Measurements from ENCODE around the gene TAGLN2.
"Not testable (repeated sequence)": the region's sequence is repeated elsewhere in the genome, so short reads cannot be mapped to it uniquely, and the experiment has no call there.

The TAGLN2 gene

DNA sequence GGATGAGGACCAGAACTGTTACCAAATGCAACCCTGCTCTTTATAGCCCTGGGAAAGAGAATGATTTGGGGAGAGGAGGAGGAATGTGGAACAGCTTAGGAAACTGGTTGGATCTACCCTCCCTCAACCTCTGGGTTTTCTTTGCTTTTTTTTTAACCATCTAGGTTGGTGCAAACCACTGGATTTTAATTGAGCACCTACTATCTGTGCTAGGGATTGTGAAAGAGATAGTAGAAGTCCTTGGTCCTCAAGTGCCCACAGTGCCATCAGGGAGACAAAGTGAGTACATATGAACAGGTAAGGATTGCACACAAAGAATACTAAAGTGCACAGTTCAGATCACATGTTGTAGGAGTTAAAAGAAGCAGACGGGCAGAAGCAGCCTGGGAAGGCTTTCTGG lies 4.7 kb downstream of the TAGLN2 start:
- no peak for DNase-seq

DNA sequence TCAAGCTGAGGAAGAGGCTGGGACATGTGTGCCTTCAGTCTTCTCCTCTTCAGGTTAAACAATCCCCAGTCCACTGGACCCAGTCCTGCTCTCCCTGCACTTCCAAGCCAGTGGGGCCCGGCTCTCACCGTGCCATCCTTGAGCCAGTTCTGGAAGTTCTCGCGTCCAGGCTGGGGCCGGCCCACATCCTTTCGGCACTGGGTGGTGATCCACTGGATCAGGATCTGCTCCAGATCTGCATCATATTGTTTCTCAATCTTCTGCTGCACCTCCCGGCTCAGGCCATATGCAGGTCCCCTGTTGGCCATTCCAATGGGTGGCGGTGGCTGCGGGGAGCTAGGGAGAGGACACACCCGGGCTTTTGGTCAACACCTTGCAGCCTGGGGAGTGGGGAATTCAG lies 5.1 kb downstream of the TAGLN2 start:
- no peak for DNase-seq

DNA sequence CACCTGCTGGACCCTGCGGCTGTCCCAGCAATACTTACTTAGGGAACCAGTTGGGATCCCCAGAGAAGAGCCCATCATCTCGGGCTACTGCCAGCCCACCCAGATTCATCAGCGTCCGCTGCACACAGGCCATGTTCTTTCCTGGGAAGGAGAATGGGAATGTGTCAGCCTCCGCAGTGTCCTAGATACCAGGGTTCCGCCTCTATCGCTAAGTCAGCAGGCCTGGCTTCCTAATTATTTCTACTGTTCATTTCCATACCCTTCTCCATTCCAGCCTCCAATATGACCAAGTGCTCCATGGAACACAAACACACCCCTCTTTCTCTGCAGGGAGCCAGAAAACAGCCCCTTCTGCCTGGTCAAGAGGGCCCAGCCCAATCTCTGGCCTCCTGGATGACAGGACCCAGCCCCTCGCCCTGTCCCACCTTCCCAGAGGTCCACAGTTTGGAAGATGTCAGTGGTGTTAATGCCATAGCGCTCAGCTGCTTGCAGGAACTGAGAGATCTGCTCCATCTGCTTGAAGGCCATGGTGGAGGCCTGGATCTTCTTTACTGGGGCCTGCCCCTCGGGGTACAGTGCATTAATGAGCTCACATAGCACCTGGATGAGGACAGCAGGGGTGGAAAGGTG lies 6.0 kb downstream of the TAGLN2 start:
- no peak for DNase-seq

DNA sequence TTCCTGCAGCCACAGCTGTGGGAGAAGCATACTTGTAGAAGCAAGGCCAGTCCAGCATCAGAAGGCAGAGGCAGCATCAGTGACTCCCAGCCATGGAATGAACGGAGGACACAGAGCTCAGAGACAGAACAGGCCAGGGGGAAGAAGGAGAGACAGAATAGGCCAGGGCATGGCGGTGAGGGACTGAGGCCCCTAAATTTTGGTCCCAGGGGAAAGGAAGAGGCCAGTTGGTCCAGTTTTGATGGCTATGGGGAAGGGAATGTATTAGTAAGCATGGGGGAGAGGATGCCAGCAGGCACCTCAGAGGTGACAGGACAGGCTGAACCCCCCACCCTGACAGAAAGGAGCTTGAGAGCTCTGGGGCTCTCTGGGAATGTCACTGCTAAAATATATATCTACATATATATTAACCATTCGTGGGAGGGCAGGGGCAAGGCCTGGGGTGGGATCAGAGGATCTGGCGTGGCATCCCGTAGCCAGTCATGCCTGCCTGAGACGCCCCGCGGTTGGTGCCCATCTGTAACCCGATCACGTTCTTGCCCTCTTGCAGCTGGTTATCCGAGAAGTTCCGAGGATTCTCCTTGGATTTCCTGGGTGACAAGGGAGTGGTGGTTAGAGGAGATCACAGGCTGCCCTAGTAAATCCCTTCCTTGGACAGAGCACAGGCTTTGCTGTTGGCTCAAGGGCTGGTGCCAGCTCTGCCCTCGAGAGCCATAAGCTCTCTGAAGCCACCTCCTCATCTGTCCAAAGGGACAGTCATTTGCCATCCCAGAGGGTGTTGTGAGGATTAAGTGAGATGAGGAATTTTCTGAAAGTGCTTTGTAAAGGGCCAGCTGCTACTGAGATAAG lies 6.7 kb downstream of the TAGLN2 start:
- no peak for DNase-seq

DNA sequence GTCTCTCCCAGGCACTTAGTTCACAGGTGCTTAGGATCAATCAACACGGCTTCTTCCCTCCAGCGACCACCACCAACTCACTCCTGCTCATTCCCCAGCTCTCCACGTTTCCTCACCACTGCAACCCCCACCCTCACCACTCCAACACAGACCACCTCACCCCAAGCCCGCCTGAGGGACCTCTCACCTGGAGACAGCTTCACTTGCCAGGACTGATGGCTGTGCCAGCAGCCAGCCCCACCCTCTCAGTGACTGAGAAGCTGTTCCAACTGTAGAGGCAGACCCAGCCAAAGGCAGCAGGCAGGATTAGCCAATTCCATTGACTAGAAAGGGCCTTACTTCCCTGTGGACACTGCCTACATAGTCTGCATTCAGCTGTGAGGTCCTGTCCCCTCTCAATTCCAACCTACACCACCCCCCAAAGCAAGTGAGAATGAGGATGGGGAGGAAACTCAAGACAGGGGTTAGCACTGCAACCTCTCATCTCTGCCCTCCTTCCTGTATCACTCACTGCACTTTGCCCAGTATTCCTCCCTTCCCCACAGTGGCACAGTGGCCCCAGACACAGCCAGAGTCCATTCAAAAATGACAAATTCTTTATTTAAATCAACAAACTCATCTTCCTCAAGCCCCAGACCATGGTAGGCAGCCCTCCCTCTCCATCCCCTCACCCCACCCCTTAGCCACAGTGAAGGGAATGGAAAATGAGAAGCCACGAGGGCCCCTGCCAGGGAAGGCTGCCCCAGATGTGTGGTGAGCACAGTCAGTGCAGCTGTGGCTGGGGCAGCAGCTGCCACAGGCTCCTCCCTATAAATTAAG lies 7.6 kb downstream of the TAGLN2 start:
- DNase-seq = no peak

DNA sequence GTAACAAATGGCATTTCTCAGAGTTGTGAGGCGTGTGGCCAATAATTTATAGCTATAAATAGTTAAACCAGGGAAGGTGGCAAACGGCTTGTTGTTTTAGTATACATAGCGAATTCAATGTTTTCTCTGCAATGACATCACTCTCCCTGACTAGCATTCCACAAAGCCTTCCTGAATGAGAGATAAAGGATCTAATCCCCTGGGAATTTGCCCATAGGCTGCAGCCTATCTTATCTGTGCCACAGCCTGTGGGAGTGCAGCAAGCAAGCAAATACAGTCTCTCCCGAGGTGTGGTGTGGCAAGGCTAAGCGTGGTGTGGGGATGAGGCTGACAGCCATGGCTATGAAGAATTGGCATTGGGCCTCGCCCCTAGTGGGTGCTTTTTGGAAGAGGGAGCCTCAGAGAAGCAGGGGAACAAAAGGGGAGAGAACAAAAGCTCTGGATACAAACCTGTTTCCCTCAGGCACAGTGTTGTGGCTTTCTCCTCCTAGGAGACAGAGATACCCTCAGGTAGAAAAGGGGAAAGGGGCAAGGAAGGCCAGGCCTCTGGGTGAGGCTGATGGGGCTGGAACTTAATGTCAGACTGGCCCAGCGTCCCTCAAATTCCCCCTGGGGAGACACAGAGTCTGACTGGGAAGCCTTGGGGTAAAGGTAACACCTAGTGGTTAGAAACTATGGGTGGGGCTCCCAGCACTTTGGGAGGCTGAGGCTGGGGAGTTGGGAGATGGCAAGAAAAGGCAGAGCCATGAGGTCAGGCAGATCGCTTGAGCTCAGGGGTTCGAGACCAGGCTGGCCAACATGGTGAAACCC lies 8.9 kb downstream of the TAGLN2 start:
- DNase-seq = no peak

DNA sequence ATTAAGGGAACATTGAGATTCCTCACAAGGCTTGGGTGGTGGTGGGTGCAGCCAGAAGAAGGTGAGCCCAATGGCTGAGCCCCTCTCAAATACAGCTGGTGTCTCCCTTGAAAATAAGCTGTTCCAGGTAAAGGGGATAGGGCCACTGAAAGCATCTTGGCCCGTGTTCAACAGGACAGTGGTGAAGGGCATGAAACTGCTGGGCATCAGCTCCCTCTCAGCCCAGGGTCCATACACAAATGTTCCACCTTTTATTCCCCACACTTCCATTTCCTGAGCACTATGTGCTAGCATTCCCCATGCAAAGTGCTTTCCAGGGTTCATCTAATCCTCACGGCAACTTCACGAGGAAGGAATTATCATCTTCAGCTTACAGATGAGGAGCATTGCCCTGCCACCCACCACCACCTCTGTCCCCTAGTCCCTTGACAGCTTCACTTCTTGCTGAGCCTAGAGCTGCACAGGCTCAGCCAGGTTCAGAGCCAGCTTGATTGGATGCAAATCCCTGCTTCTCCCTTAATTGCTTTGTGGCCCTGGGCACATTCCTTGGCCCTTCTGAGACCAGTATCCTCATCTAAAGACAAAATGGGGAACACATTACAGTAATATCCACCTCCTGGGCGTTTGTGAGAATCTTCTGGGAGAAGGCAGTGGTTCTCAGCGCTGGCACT lies 9.6 kb downstream of the TAGLN2 start:
- no peak for DNase-seq

DNA sequence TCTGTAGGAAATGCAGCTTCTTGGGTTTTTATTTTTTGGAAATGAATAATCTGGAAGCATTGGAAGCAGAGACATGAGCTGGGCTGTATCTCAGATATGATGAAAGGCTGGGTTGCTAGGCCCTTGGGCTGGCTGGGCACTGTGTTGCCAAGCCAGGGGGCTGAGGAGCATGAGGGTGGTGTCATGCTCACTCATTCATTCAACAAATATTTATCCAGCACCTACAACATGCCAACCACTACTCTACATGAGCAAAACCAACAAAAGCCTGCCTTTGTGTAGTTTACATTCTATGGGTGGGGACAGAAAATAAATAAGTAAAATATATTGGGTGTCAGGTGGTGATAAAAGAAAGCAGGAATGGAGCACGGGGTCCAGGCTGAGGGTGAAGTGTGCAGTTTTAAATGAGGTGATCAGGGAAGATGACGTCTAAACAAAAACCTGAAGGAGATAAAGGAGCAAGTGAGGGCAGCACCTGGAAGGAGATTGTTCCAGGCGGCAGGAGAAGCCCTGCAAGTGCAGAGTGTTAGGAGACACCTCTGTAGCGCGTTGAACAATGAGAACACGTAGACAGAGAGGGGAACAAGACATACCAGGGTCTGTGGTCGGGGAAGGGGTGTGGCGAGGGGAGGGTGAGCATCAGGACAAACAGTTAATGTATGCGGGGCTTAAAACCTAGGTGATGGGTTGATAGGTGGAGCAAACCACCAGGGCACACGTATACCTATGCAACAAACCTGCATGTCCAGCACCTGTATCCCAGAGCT lies 10.9 kb downstream of the TAGLN2 start:
- DNase-seq = no peak

DNA sequence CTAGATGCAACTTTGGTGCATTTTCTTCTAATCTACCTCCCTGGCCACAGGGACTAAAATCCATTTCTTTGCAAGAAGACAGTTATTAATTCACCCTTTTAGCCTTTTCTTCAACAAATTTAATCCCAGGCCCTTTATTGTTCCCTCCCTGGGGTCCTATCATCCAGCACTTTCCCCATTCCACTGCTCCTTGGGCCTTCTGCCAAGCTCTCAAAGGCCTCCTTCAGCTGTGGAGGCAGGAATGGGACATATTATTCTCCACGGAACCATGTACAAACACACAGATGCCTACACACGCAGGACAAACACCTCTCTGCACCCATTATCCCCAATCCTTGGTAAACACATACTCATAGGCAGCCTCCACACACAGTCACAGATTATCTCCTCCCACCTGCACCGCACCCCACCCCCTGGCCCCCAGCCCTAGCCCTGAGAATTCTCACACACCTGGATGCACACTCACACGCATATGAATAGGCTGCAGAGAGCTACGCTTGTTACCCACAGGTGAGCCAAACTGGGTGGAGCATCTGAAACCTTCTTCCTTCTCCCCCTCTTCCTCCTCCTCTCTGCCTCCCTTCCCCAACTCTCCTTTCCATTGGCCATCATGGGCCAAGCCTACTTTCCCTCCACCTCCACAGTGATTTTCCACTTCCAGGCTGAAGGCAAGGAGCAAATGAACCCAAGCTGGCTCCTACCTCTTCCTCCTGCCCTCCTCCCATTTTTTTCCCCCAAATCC lies 11.7 kb downstream of the TAGLN2 start:
- DNase-seq = no peak

DNA sequence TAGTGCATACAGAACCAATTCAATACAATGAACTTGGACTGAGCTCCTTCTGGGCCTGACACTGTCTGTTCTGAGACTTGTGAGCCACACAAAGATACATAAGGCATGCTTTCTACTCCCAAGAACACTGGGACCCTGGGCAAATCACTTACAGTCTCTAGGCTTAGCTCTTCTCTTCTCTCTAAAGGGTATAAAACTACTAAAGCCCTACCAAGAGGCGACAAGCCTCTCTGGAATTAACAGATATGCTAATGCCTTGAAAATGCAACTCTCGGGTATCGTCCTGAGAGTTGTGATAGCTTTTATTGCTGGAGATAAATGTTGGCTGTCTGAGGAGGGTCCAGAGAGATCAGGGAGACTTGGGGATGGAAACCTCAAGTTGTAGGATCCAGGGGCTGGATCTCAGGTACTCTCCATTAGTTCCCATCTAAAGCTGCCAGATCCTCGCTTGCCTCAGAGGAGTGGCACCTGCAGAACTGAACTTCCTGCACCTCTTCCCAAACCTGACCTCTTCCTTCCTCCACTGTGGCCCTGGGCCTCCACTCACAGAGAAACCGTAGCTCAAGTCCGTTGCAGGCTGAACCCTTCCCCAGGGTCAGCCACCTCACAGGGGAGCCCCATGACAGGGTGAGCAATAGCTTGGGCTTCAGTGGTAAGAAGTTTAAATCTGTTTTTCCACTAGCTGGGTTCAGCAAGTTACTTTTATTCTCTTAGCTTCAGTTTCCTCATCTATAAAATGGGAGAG lies 13.8 kb downstream of the TAGLN2 start:
- no peak for DNase-seq

DNA sequence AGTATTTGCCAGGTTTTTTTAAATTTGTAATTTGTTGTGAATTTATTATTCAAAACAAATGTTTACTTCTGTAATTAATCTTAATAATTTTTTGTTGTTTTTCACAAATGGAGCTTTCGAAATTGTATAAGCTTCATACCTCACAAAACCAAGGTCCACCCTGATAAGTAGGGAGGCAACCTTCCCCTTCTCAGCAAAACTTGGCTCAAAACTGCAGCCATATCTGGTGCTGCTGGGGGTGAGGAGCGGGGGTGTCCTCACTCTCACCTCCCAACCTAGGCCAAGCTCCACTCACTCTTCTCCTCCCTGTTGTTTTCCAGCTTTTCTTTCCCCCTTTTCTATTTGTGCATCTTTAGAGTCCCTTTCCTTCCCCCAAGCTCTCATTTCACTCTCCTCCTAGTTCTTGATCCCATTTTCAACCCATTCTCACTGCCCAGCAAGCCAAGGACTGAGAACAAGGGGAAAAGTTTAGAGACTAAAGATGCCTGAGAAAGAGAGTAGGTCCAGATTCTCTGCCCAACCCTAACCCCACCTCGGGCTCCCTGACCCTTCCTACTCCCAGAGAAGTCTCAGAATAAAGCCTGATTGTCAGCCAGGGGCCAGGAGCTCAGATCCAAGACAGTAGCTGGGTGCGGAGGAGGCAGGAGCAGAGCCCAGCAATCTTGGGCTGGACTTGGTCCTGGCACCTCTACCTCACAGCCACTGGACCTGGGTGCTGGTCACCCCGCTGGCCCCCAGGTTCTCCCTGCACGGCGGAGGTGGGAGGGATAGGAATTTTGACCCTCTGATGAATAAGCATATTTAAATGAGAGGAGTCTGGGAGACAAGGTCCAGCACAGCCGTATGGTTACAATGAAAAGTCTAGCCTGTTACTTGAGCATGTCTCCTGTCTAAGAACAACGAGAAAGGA lies 17.0 kb downstream of the TAGLN2 start:
- DNase-seq = no peak

DNA sequence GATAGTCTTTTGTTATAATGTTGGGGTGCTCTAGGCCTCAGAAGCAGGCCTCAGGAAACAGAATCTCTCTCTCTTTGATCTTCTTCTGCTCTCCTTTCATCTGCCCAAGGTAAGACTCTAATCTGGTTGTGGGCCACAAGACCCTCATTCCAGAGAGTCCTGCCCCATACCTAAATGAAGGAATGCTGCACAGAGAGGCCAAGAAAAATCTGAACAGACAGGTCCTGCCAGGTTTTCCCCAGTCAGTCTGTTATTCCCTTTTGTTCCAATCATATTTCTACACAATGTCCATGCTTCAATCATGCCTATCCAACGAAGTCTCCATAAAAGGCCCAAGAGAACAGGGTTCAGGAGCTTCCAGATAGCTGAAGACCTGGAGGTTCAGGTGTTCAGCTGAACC lies 18.3 kb downstream of the TAGLN2 start:
- DNase-seq = no peak

DNA sequence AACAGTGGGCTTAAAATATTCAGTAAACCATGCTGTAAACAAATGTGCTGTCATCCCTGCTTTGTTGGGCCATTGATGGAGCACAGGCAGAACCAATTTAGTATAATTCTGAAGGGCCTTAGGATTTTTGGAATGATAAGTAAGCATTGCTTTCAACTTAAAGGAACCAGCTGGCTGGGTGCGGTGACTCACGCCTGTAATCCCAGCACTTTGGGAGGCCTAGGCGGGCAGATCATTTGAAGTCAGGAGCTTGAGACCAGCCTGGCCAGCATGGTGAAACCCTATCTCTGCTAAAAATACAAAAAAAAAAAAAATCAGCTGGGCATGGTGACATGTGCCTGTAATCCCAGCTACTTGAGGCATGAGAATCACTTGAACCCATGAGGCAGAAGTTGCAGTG lies 21.3 kb downstream of the TAGLN2 start:
- not testable (repeated sequence) for DNase-seq

DNA sequence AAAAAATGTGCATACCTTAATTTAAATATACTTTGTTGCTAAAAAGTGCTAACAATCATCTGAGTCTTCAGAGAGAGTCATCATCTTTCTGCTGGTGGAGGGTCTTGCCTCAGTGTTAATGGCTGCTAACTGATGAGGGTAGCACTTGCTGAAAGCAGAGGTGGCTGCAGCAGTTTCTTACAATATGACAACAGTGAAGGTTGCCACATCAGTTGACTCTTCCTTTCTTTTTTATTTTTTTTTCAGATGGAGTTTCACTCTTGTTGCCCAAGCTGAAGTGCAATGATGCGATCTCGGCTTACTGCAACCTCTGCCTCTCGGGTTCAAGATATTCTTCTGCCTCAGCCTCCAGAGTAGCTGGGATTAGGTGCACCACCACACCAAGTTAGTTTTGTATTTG lies 22.8 kb downstream of the TAGLN2 start:
- DNase-seq = no peak

DNA sequence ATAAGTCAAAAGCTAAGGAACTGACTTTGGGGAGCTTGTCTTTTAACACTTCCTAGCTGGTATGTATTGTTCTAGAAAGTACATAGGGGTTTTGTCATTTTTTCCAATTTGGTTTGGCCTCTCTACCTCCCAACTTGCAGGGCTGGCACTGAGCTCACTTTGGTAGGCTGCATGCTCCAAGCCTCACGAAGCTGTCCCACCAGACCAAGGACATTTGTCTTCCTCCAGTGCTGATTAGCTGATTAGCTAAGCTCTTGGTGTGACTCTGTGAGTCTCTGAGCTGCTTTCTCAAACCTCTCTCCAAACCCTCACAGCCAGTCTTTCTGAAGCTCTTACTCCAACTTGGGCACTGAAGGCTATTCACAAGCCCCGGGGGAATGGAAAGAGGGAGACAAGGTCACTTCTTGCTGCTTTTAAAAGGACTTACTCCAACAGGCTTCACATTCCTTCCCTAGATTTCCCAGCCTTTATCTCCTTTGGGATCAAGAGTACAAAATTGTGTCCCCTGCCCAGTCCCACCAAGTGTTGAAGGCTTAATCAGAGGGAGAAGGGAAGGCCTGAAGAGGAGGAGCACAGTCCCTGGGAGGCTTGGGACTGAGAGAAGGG lies 24.4 kb downstream of the TAGLN2 start:
- no peak for DNase-seq

DNA sequence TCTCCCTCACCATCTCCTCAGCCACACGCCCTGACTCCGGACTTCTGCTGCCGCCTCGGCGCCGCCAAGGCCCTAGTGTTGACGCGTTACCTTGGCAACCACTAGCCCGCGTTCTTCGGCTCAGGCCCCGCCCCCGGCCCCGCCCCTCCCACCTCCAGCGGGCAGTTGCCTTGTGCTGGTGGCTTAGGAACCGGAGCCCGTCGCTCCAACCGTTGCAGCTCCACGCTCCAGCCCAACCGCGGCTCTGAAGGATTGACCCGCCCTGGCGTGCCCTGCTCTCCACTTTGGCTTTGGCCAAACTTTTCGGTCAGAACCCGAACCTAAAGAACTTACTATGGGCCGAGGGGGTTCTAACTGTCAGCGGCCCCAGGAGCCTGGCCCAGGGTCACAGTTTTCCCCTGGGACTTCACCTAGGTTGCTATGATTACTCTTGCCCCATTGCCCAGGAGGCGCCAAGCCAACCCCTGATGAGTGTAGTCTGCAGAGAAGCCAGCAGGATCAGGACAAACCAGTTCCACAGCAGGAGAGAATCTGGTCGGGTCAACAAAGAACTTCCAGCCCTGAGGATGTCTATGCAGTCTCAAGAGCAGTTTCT lies 25.1 kb downstream of the TAGLN2 start, which contains the start of gene CFAP45:
CFAP45 (minus strand) TSS at position 80 of the 595 bp plus-strand sequence; CDS start at position 13, 67 bp downstream.
- DNase-seq = no peak

DNA sequence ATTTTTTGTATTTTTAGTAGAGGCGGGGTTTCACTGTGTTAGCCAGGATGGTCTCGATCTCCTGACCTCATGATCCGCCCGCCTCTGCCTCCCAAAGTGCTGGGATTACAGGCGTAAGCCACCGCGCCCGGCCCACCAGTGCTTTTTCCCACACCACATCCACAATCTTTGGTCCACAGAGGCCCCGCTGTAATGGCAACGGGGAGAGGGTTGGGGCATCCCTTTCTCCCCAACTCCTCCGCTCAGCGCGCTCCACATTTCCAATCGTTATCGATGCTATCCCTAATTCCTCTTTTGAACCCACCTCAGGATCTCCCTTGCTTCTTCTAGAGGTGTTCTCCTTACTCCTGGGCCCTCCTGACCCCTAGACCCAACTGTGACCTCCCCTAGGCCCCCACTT lies 25.7 kb downstream of the TAGLN2 start:
- DNase-seq = not testable (repeated sequence)

DNA sequence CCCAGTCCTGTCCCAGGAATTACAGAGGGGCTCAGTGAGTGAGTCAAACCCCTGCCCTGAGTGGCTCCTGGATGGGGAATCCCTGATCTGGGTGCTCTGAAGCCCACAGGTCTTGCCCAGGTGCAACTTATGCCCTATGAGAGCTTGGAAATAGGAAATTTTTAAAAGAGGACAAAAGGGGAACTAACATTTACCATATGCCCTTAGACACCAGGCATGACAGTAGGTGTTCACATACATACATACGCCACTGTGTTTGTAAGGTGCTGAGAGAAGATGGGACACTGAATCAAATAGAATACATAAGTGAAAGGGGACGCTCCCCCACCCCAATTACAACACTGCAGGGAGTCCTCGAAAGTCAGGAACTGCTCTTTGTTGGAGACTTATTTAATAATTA lies 26.8 kb downstream of the TAGLN2 start:
- DNase-seq = no peak
